ENCODE results near the gene HES2.

GRCh38 chr1:6461051-6461530 is 41.4 kb upstream of the HES2 start:
- TF ChIP-seq CTCF (IDR thresholded peaks at IDR 0.05) (no peak), POLR2AphosphoS5 (IDR thresholded peaks at IDR 0.05) (no peak)

Data from stomach (tissue), 4 donors.